HG02759 (cell line): ENCODE measurements around the gene PRKAG1.

Experiments used
- ATAC-seq: cut with Tn5 transposase; IDR thresholded peaks from one replicate; pipeline ENCODE4 v1.9.1; 2021; ENCODE audit warnings: mild to moderate bottlenecking, moderate library complexity; ENCODE audit not compliant: unreplicated experiment

The PRKAG1 gene

GRCh38 chr12:48986720-48987291, 31.8 kb downstream of the PRKAG1 start:
- ATAC-seq: no peak

- no peak for ATAC-seq
Observed at GRCh38 chr12:48985901-48986300, 32.7 kb downstream of the PRKAG1 start.

- no peak for ATAC-seq
Observed at GRCh38 chr12:48985475-48985897, 33.1 kb downstream of the PRKAG1 start.

GRCh38 chr12:48982397-48983080, 36.0 kb downstream of the PRKAG1 start:
- no peak for ATAC-seq

GRCh38 chr12:48981757-48982157, 36.8 kb downstream of the PRKAG1 start:
- ATAC-seq: no peak

- no peak for ATAC-seq
Observed at GRCh38 chr12:48980953-48981756, 37.4 kb downstream of the PRKAG1 start.

- no peak for ATAC-seq
Observed at GRCh38 chr12:48980389-48980952, 38.1 kb downstream of the PRKAG1 start.

GRCh38 chr12:48979602-48980388, 38.8 kb downstream of the PRKAG1 start:
- ATAC-seq: no peak

GRCh38 chr12:48978741-48979601, 39.6 kb downstream of the PRKAG1 start:
- no peak for ATAC-seq

GRCh38 chr12:48978291-48978740, 40.3 kb downstream of the PRKAG1 start, which contains the start of gene WNT1:
TSS of gene WNT1 (plus strand) at chr12:48978322. CDS start at chr12:48978651, 329 bp downstream.
- peak; percentile 13 for ATAC-seq

GRCh38 chr12:48977290-48978281, 41.0 kb downstream of the PRKAG1 start:
- ATAC-seq: peak; percentile 59

GRCh38 chr12:48973941-48974673, 44.5 kb downstream of the PRKAG1 start:
- ATAC-seq: no peak

- ATAC-seq: no peak
Observed at GRCh38 chr12:48973531-48973930, 45.0 kb downstream of the PRKAG1 start.

- ATAC-seq: no peak
Observed at GRCh38 chr12:48972952-48973483, 45.6 kb downstream of the PRKAG1 start.

GRCh38 chr12:48972213-48972951, 46.2 kb downstream of the PRKAG1 start:
- ATAC-seq: no peak

GRCh38 chr12:48970702-48971334, 47.8 kb downstream of the PRKAG1 start:
- no peak for ATAC-seq
